Cardiac septum (tissue), 1 donor: ENCODE results near the gene OBP2A. TPM values are rescaled to one million over a fixed set of nuclear protein-coding genes. Genes with fewer than 3 reads are reported as not detected.
"Not testable (repeated sequence)": the region's sequence is repeated elsewhere in the genome, so short reads cannot be mapped to it uniquely, and the experiment has no call there.

Experiments
- DNase-seq: peaks from one replicate; pipeline ENCODE4 v3.0.0-alpha.2; 2020; ENCODE audit warnings: low spot score
- intact Hi-C: fragments of 100-400 bp; cut with DNase I; formaldehyde crosslinking; loops from one replicate; pipeline ENCODE4 v1.14.0; 2022
- total RNA-seq: library from RNA; stranded (reverse); fragmentation: NEBNext Ultra II Directional; extraction: Animal tissue kit (Norgen Biotek cat#: 25700); gene quantifications from one replicate; pipeline ENCODE4 v1.2.1, GENCODE V29; 2021
- donor health status: DM: no; HTN: no; CAD: no.

OBP2A gene
- total RNA-seq, 1 donor from 2014 or later: not detected

GRCh38 chr9:135524130-135524861 is 21.6 kb upstream of the OBP2A start:
- intact Hi-C loops: no loop called here
- DNase-seq: no peak

DNA sequence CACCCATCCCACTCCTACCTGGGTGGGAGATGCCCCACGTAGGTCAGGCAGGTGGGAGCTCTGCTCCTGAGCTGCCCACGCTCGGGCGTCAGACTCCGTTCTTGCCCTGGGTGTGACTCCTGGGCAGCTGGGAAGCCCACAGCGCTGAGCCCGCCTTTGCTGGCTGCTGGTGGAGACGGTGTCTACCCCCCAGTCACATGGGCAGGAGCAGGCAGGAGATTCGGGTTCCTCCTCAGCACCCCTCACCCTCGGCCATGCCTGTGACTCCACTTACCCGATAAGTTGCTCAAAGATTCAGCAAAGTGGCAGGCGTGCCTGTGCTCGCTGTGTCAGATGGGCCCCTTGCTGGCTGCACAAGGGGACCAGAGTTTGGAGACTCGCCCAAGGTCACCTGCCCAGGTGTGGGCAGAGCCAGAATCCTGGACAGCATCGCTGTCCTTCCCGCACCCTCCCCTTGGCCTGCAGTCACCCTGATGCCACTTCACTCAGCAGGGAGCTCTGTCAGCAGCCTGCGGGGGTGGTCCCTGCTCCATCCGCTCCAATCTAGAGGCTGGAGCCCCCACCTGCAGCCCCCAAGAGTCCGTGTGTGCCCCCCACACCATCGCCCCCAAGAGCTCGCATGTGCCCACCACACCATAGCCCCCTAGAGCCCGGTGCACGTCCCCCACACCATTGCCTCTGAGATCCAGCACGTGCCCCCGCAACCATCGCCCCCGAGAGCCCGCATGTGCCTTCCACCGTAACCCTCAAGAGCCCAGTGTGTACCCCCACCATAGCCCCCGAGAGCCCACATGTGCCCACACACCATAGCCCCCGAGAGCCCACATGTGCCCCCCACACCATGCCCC is 20.5 kb upstream of the OBP2A start:
- no peak for DNase-seq
- intact Hi-C loops: no loop called here

- intact Hi-C loops: no loop called here
- no peak for DNase-seq
Observed at GRCh38 chr9:135526089-135526729, 19.7 kb upstream of the OBP2A start.

DNA sequence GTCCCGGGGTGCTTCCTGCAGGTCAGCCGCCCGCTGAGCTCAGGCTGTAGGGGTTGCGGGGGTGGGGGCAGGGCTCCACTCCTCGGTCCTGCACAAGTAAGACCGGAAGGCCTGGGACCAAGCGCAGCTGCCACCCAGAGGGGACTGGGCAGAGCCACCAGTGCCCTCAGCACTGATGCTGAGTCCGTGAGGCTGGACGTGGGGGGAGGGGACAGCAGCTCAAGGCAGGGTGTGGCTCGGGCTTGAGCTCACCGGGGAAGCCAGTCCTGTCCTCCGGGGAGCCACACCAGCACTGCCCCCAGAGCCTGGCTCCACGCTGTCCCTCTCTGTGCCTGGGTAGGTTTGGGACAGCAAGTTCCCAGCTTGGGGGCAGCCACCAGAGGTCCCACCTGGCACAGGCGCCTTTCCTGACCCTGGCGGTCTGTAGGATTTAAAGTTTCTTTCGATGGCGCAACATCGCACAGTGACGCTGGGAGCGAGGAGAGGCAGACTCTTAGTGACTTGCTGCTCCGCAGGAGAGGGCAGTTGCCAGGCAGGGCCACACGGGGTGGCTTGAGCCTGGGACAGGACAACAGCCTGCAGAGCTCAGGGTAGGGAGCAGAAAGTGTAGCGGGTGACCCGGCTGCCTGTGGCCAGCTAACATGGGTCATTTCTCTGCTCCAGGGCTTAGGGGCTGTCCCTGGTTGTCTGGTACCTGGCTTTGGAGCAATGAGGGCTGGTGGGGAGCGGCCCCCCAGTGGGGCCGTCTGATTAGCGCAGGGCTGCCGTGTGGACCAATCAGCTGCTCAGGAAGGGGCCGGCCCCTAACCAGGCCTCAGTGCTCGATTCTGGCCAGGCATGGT is 19.0 kb upstream of the OBP2A start:
- DNase-seq: no peak
- intact Hi-C loops: no loop called here

- DNase-seq, intact Hi-C loops: not testable (repeated sequence)
Observed at GRCh38 chr9:135528842-135529435, 17.0 kb upstream of the OBP2A start.

DNA sequence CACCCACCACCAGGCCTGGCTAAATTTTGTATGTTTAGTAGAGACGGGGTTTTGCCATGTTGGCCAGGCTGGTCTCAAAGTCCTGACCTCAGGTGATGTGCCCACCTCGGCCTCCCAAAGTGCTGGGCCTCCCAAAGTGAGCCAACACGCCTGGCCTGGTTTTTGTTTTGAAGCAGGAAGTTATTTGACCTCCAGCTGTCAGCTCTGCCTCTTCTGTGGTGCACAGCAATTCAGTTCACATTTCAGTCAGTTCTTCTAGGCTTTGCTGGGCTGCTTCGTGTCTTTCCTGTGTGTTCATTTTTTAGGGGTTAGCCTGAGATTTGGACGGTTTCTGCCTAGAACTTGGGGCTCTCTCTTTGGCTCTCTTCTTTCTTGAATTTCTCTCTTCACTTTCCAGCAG is 15.8 kb upstream of the OBP2A start:
- DNase-seq: no peak

DNA sequence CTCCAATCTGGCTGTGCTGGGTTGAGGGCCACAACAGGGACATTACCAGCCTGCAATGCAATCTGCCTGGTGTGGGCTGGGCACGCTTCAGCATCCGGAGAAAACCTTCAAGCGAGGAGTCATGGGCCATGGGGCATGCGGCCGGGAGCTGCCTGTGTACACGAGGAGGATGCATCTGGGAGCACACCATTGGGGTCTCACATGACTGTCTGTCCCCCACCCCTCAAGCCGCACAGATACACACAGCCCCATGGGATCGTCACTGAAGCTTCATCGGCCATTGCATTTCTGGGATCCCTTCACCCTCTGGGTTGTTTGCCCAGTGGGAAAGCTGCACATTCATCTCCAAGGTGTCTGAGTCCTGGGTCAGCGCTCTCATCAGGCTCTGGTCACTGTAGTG is 14.8 kb upstream of the OBP2A start:
- DNase-seq: no peak
- intact Hi-C loops: no loop called here

More for the DNA sequence above, 15.8 kb upstream of the OBP2A start:
- intact Hi-C loops: no loop called here

DNA sequence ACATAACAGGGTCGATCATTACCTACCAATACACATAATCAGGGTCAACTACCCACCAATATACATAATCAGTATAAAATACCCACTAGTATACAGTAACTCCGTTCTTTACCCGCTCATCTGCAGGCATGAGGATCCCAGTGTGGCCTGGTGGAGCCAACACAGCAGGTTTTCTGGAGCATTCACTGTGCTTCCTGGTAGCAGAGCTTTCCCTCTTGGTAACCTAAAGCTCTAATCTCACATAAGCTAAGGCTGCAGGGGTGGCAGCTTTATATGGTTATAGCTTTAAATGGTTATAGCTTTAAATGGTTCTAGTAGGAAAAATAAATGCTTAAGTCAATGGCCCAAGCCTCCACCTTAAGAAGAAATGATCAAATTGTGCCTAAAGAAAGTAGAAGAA is 12.8 kb upstream of the OBP2A start:
- DNase-seq: no peak

GRCh38 chr9:135533674-135534073 is 12.3 kb upstream of the OBP2A start:
- DNase-seq: no peak
- intact Hi-C loops: no loop called here

More for the DNA sequence above, 12.8 kb upstream of the OBP2A start:
- intact Hi-C loops: no loop called here

DNA sequence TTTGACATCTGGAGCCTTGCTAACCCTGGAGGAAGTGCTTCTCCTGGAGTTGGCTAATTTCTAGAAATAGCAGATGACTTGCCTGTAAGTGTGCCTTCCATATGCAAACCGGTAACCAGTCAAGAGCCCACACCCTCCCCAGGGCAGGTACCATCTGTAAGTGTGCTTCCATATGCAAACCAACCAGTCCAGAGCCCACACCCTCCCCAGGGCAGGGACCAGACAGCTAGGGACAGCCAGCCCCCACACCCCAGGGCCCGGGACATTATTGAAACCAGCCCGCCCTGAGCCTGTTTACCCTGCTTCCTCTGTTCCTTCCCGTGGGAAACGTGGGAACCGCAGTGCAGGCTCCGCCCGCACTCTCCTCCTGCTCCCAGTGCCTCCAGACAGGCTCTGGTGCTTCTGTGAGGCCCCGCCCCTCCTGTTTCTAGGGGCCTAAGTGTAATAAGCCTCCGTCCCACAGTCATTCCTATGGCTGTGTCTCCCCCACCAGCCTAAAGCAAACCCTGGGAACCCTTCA is 11.7 kb upstream of the OBP2A start:
- intact Hi-C loops, DNase-seq: not testable (repeated sequence)

DNA sequence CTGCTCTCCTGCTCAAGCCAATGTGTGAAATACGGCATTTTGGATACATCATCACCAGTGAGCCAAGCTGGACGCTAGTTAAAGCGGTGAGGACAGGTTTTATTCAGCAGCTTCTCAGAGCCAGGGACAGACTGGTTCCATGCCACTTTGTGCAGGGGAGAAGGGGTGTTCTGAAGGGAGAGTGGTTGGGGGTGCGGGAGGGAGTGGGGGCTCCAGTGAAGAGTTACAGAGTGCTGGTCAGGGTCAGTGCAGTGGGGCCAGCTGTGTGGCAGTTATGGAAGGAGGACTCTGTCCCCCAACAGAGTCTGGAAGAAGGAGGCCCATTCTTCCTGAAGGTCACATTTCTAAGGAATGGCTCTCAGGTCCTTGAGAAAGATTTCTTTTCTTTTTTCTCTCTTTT is 11.1 kb upstream of the OBP2A start:
- DNase-seq, intact Hi-C loops: not testable (repeated sequence)

DNA sequence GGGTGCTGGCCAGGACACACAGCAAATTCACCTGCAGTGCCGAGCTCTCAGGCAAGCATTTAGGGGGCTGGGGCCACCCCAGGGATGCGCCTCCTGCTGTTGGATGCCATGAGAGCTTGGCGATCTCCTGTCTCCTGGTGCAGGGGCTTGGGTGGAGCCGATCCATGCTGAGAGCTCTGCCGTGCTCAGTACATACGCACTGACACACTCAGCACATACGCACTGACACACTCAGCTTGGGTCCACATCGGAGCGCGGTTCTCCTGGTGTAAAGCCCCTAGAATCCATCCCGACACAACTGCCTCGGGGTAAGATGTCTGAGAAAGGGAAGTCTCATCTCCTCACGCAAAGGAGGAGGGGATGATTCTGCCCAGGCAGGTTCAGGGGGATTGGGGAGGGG is 10.3 kb upstream of the OBP2A start:
- DNase-seq, intact Hi-C loops: not testable (repeated sequence)

- DNase-seq: no peak
- intact Hi-C loops: no loop called here
Observed at GRCh38 chr9:135536216-135536615, 9.7 kb upstream of the OBP2A start.

DNA sequence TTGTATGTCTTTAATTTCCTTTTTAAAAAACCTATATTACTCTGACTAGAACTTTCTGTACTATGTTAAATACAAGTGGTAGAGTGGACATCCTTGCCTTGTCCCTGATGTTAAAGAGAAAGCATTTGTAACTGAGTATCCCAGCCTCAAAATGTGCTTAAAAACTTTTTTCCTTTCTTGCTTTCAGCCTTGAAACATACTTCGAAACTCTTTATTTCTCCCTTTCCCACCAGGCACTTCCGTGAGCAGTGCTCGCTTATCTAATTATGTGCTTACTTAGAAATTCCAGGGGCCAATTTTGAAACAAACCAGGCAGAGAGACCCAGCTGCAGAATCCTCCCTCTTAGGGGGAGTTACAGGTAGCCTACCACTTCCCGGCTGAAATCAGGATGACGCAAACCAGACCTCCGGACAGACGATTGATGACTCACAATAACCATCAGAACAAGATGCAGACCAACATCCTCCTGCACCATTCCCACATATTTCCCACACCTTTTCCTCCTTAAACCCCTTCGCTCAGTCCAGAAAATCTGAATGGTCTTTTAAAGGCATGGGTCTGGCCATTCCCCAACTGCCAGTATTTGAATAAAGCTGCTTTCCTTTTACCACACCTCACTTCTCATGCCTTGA is 2.5 kb upstream of the OBP2A start:
- DNase-seq, intact Hi-C loops: not testable (repeated sequence)

DNA sequence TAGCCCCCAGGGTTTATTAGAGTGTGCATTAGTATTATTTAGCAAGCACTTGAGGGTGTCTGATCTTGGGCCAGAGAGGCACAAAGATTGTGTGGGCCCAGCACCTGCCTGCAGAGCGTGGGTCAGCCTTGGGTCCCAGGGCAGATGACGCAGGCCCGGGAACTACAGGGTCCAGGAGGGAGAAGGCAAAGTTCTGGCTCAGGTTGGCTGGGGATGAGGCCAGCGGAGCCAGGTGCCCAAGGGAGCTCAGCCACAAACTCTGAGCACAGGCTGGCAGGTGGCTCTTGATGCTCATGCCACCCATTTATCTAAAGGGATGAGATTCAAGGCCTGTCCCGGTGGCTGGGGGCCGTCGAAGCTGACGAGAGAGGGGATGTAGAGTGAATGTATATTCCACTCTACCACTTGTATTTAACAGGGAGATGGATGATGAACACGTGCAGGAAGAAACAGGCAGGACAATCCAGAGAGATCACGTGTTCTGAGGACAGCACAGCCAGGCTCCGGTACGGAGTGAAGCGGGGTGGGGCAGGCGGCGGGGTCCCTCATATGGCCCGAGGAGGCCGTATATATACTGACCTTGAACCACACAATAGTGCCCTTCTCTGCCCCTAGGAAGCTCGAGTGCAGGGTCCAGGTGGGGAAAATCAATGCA is 818 bp upstream of the OBP2A start:
- intact Hi-C loops: no loop called here
- DNase-seq: no peak

- intact Hi-C loops, DNase-seq: not testable (repeated sequence)
Observed at GRCh38 chr9:135546792-135547617, 1.1 kb downstream of the OBP2A start.
